ENCODE results near the gene CDC20B.

CDC20B gene

DNA sequence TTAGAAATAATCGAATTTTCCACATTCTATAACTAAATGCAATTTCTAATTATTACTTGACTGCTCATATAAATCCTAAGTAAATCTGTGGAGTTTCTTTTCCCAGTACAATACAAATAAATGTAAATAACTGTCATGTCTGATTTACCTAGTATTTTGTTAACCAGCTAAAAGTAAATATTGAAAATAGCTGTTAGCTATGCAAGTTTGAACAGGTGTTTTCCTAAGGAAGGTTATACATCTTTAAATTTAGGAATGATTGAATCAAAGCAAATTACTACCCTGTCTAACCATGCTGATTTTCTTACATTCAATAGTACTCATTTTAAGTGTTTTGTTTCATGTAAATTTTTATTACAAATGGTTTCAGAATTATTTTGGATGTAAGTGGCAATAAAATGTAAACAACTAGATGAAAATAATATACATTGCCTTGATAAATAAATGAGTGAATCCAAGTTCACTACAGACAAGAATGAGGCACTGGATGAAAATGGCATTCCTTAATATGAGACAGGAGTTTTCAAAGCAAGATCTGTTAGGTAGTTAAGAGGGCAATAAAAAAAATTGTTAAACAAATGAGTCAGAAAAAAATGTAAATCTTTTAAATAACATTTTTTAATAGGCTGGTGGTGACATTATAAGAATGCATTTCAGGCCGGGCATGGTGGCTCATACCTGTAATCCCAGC lies 38.4 kb upstream of the CDC20B start:
- CTCF ChIA-PET = interaction anchor here (1.0 to 1.5 kb wide), 3 partner anchors 13 to 16 kb away, joined by 3 to 7 read pairs (median 4); partner anchors contain the start of gene MCIDAS
- DNase-seq (ENCODE audit: extremely low spot score) = no peak
- POLR2A ChIA-PET = no interaction called here
- TF ChIP-seq, protein P1, sequence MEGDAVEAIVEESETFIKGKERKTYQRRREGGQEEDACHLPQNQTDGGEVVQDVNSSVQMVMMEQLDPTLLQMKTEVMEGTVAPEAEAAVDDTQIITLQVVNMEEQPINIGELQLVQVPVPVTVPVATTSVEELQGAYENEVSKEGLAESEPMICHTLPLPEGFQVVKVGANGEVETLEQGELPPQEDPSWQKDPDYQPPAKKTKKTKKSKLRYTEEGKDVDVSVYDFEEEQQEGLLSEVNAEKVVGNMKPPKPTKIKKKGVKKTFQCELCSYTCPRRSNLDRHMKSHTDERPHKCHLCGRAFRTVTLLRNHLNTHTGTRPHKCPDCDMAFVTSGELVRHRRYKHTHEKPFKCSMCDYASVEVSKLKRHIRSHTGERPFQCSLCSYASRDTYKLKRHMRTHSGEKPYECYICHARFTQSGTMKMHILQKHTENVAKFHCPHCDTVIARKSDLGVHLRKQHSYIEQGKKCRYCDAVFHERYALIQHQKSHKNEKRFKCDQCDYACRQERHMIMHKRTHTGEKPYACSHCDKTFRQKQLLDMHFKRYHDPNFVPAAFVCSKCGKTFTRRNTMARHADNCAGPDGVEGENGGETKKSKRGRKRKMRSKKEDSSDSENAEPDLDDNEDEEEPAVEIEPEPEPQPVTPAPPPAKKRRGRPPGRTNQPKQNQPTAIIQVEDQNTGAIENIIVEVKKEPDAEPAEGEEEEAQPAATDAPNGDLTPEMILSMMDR (IDR thresholded peaks at IDR 0.05; ENCODE audit: control extremely low read depth, extremely low read depth, low read depth, missing control alignments) = no peak

DNA sequence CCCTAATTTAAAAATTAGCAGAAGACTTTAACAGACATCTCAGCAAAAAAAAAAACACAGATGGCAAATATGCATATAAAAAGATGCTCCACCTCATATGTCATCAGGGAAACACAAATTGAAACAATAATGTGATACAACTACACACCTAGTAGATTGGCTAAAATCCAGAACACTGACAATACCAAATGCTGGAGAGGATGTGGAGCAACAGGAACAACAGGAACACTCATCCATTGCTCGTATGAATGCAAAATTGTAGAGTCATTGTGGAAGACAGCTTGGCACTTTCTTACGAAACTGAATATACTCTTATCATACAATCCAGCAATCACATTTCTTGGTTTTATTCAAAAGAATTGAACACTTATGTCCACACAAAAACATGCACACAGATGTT lies 32.0 kb upstream of the CDC20B start:
- CTCF ChIA-PET = no interaction called here
- TF ChIP-seq, protein P1 (IDR thresholded peaks at IDR 0.05; ENCODE audit: control extremely low read depth, extremely low read depth, low read depth, missing control alignments) = no peak
- POLR2A ChIA-PET = no interaction called here
- no peak for DNase-seq (ENCODE audit: extremely low spot score)

DNA sequence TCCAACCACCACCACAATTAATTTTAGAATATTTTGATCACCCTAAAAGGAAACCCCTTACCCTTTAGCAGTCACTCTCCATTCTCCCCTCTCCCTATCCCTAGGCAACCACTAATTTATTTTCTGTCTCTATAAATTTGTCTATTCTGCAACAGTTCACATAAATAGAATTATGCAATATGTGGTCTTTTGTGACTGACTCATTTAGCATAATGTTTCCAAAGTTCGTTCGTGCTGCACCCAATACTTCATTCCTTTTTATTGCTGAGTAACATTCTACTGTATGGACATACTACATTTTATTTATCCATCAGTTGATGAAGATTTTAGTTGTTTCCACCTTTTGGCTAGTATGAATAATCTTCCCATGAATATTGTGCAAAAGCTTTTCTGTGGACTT lies 18.2 kb upstream of the CDC20B start:
- TF ChIP-seq, protein P1 (IDR thresholded peaks at IDR 0.05; ENCODE audit: control extremely low read depth, extremely low read depth, low read depth, missing control alignments) = no peak
- POLR2A ChIA-PET = no interaction called here
- CTCF ChIA-PET = interaction anchor here (1.2 to 1.8 kb wide), 2 partner anchors 19 to 23 kb away, joined by 3 to 4 read pairs; no protein-coding TSS in a partner anchor
- DNase-seq (ENCODE audit: extremely low spot score) = no peak

DNA sequence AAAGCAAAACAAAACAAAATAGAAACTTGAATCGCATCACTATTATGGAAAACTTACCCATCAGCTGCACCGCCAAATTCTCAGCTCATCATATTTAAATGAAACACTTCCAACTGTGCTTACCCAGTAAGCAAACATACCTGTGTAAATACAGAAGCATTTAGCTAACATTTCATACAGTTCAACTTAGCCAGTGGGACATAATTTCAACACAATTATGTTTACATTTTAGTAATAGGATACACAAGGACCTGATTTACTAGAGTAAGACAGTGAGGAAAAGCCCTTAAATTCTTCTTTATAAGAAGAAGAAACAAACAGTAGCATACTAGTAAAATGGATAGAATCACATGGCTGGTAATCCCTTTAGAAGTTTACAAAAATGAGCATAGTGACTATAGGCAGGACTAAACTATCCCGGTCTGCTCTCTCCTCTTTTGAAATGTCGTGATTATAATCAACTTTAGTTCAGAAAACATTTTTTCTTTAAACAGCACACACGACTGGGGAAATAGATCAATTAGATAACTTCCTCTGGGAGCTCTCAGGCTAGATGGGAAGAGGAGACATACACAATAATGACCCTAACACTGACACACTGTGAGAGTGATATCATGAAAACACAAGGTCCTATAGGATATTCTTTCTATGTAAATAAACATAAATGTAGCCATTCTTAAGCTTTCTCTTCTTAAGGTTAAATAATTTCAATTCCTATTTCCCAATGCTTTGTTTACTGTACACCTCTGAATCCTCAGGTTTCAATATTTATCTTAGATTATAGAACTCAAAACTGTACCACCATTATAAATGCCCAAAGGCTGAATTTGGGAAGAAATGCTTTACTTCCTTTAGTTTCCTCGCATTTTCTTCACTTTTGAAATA lies 15.9 kb upstream of the CDC20B start:
- POLR2A ChIA-PET = no interaction called here
- CTCF ChIA-PET = interaction anchor here (1.5 kb wide), 1 partner anchor 503 kb away, joined by 3 read pairs; no protein-coding TSS in a partner anchor
- TF ChIP-seq, protein P1 (IDR thresholded peaks at IDR 0.05; ENCODE audit: control extremely low read depth, extremely low read depth, low read depth, missing control alignments) = no peak
- DNase-seq (ENCODE audit: extremely low spot score) = no peak

DNA sequence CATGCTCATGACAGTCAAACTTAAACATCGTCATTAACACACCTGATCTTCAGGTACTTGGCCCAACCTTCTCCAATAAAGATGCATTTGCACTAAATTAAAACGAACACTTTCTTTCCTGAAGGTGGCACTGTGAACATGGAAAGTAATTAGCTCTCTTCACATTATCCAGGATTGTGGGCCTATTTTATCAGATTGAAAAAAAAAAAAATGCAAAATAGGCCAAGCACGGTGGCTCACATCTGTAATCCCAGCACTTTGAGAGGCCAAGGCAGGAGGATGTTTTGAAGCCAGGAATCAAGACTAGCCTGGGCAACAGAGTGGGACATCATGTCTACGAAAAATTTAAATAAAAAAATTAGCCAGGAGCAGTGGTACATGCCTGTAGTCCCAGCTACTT lies 14.4 kb upstream of the CDC20B start:
- TF ChIP-seq, protein P1 (IDR thresholded peaks at IDR 0.05; ENCODE audit: control extremely low read depth, extremely low read depth, low read depth, missing control alignments) = peak; percentile 25
- CTCF ChIA-PET = interaction anchor here (1.6 kb wide), 1 partner anchor 11 kb away, joined by 4 read pairs; no protein-coding TSS in a partner anchor
- POLR2A ChIA-PET = no interaction called here
- no peak for DNase-seq (ENCODE audit: extremely low spot score)

DNA sequence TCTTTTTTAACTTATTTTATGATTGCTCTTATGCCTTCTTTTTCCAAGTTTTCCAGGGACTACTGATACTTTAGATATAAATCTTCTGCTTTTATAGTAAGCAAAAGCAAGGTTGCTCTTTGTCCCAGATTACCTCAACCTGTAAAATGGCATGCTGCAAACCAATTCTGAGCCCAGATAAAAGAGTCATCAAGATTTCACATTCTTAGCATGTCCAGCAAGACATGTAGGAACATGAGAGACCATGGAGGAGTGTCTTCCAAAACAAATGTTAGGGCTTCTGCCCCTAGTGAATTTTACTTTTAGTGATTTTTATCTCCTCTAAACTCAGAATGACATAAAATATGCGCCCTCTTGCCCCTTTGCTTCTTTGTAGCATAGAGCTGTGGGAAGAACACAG lies 7.0 kb upstream of the CDC20B start:
- ChIA-PET CTCF (interaction anchor here (1.7 kb wide), 1 partner anchor 10 kb away, joined by 4 read pairs; no protein-coding TSS in a partner anchor), POLR2A (no interaction called here)
- TF ChIP-seq, protein P1 (IDR thresholded peaks at IDR 0.05; ENCODE audit: control extremely low read depth, extremely low read depth, low read depth, missing control alignments) = no peak
- DNase-seq (ENCODE audit: extremely low spot score) = no peak

All from GM10248 (cell line).